ENCODE measurements around the gene RAD51B. TPM values are rescaled to one million over a fixed set of nuclear protein-coding genes. Genes with fewer than 3 reads are reported as not detected.
A peak's percentile ranks its signal among the peaks of the same experiment; 100 is the strongest.

The RAD51B gene
- total RNA-seq, 1 experiment from 2014 or later = 20.0 TPM

GRCh38 chr14:68551045-68551683 is 731.6 kb downstream of the RAD51B start:
- Histone ChIP-seq H4K20me1 (ENCODE audit: insufficient read depth) (no peaks in the 10 kb centered on the region), H3K9ac (ENCODE audit: low read length) (0 out of 2 replicates have a peak overlapping the region, but pooled peaks have one; percentile 7), H3K4me1 (ENCODE audit: control insufficient read depth in 1 of 2, insufficient read depth in 2 of 2, low read length in 2 of 2) (peaks cover 76 to 93% of the 10 kb centered on the region in 2 experiments), H2AFZ (ENCODE audit: low read depth, low read length, poor library complexity, severe bottlenecking) (no peak overlapping the region), H3K9me3 (ENCODE audit: control insufficient read depth in 1 of 2, insufficient read depth in 1 of 2, low read depth in 1 of 2, low read length in 2 of 2) (no peaks in the 10 kb centered on the region), H3K79me2 (ENCODE audit: insufficient read depth, low read length) (no peaks in the 10 kb centered on the region), H3K36me3 (ENCODE audit: control insufficient read depth in 1 of 2, insufficient read depth in 2 of 2, low read length in 2 of 2) (no peaks in the 10 kb centered on the region), H3K27ac (ENCODE audit: low read depth, low read length) (no peak overlapping the region), H3K4me3 (replicated peaks in 1 of 2; ENCODE audit: low read depth in 1 of 2, low read length in 2 of 2) (no peak overlapping the region), H3K4me2 (ENCODE audit: low read length) (no peak overlapping the region), H3K27me3 (ENCODE audit: insufficient read depth, low read length) (no peaks in the 10 kb centered on the region), H3K9me2 (ENCODE audit: insufficient read depth) (no peaks in the 10 kb centered on the region)
- POLR2A ChIA-PET = no interaction called here
- DNase-seq (ENCODE audit: low read depth, low spot score) (no peak), ATAC-seq (no peak)
- CTCF ChIA-PET = no interaction called here
- TF ChIP-seq EZH2phosphoT487 (IDR thresholded peaks at IDR 0.05; ENCODE audit: borderline replicate concordance) (no peak), JUND (IDR thresholded peaks at IDR 0.05) (no peak), ELF1 (IDR thresholded peaks at IDR 0.05; ENCODE audit: borderline replicate concordance, low read depth) (no peak), SP1 (IDR thresholded peaks at IDR 0.05; ENCODE audit: low read depth) (no peak), POLR2A (IDR thresholded peaks at IDR 0.05; ENCODE audit: borderline replicate concordance, extremely low read depth, insufficient read depth, insufficient read length) (no peak), ZNF274 (IDR thresholded peaks at IDR 0.05; ENCODE audit: low read depth, low read length) (no peak), EGR1 (IDR thresholded peaks at IDR 0.05; ENCODE audit: low read depth) (no peak), ZBTB33 (IDR thresholded peaks at IDR 0.05; ENCODE audit: extremely low read depth, insufficient replicate concordance, low read length) (no peak), EZH2 (IDR thresholded peaks at IDR 0.05) (no peak), POLR2AphosphoS5 (IDR thresholded peaks at IDR 0.05; ENCODE audit: low read depth, low read length) (no peak), CTCF (IDR thresholded peaks at IDR 0.05 in 2 of 3, conservative IDR thresholded peaks at IDR 0.05 in 1 of 3; ENCODE audit: borderline replicate concordance in 1 of 3, insufficient read depth in 1 of 3, low read depth in 2 of 3, low read length in 2 of 3) (no peak), FOSL1 (IDR thresholded peaks at IDR 0.05; ENCODE audit: low read depth) (no peak)
- no TSS peak for BruUV-seq (replicated peaks)
- RAD21 ChIA-PET (ENCODE audit: low non-redundant PET in 1 of 2, low total read pairs in 2 of 2, uncharacterized antibody in 2 of 2, unreplicated experiment in 2 of 2) = no interaction called here
- intact Hi-C loops (cut with micrococcal nuclease) = no loop called here

Data from HCT116 (cell line).